KMS-11 (cell line): ENCODE results near the gene WASL.
"Not testable (repeated sequence)": the region's sequence is repeated elsewhere in the genome, so short reads cannot be mapped to it uniquely, and the experiment has no call there.

ENCODE experiments used
- H2AFZ ChIP-seq: fragments of 200-600 bp; sonication (generic); 2 replicates; pipeline ENCODE4 v1.6.1; 2016; ENCODE audit warnings: antibody characterized with exemption, mixed run types, low read depth
- H3K27ac ChIP-seq: fragments of 200-600 bp; sonication (generic); 2 replicates; pipeline ENCODE4 v1.6.1; 2016; ENCODE audit warnings: mild to moderate bottlenecking, mixed run types
- H3K27me3 ChIP-seq: fragments of 200-600 bp; sonication (generic); 2 replicates; pipeline ENCODE4 v1.6.1; 2017; ENCODE audit warnings: mild to moderate bottlenecking, low read depth, mixed run types, moderate library complexity; ENCODE audit not compliant: insufficient read depth
- H3K36me3 ChIP-seq: fragments of 200-600 bp; sonication (generic); 2 replicates; pipeline ENCODE4 v1.6.1; 2017; ENCODE audit warnings: mild to moderate bottlenecking, mixed run types; ENCODE audit not compliant: insufficient read depth
- H3K4me1 ChIP-seq: fragments of 200-600 bp; sonication (generic); 2 replicates; pipeline ENCODE4 v1.6.1; 2016; ENCODE audit warnings: mild to moderate bottlenecking, low read depth, mixed run types; ENCODE audit not compliant: poor library complexity, severe bottlenecking
- H3K4me2 ChIP-seq: fragments of 200-600 bp; sonication (generic); 2 replicates; pipeline ENCODE4 v1.7.0; 2016; ENCODE audit warnings: mild to moderate bottlenecking, mixed run types
- H3K4me3 ChIP-seq: fragments of 200-600 bp; sonication (generic); IDR thresholded peaks from 2 replicates; pipeline ENCODE4 v1.6.1; 2017; ENCODE audit warnings: low read depth, low read length, mixed read lengths; ENCODE audit not compliant: insufficient read depth
- H3K79me2 ChIP-seq: fragments of 200-600 bp; sonication (generic); 2 replicates; pipeline ENCODE4 v1.6.1; 2016; ENCODE audit warnings: low read depth, mixed run types; ENCODE audit not compliant: insufficient read depth
- H3K9ac ChIP-seq: fragments of 200-600 bp; sonication (generic); 2 replicates; pipeline ENCODE4 v1.6.1; 2016; ENCODE audit warnings: mild to moderate bottlenecking, mixed run types
- H4K20me1 ChIP-seq: fragments of 200-600 bp; sonication (generic); 2 replicates; pipeline ENCODE4 v1.6.1; 2016; ENCODE audit warnings: mild to moderate bottlenecking, mixed run types; ENCODE audit not compliant: insufficient read depth
- CTCF ChIP-seq: fragments of 200-600 bp; sonication (generic); conservative IDR thresholded peaks from 2 replicates; pipeline ENCODE4 v1.6.1; 2017; ENCODE audit warnings: low read depth, mild to moderate bottlenecking, antibody characterized with exemption, low read length, moderate library complexity, mixed read lengths

Gene WASL

GRCh38 chr7:123782071-123782798 lies 33.4 kb upstream of the WASL start:
- H2AFZ ChIP-seq, result no peak overlapping the region
- no peak for TF ChIP-seq CTCF
- H3K4me2 ChIP-seq, result no peak overlapping the region
- H3K27me3 ChIP-seq, result no peaks in the 10 kb centered on the region
- H3K9ac ChIP-seq, result no peak overlapping the region
- H3K27ac ChIP-seq, result no peak overlapping the region
- H3K4me1 ChIP-seq, result no peaks in the 10 kb centered on the region
- no peak overlapping the region for H3K4me3 ChIP-seq
- no peaks in the 10 kb centered on the region for H3K36me3 ChIP-seq
- H3K79me2 ChIP-seq, result no peaks in the 10 kb centered on the region
- H4K20me1 ChIP-seq, result no peaks in the 10 kb centered on the region

- H3K36me3 ChIP-seq, H3K4me1 ChIP-seq, H3K4me3 ChIP-seq, H2AFZ ChIP-seq, H3K27ac ChIP-seq, H3K4me2 ChIP-seq, H3K27me3 ChIP-seq, H3K9ac ChIP-seq, H3K79me2 ChIP-seq, H4K20me1 ChIP-seq: not testable (repeated sequence)
These were observed 31.7 kb upstream of the WASL start for GRCh38 chr7:123780472-123780871.

GRCh38 chr7:123774496-123774895 lies 25.7 kb upstream of the WASL start:
- no peaks in the 10 kb centered on the region for H4K20me1 ChIP-seq

GRCh38 chr7:123773481-123773880 lies 24.7 kb upstream of the WASL start:
- Histone ChIP-seq H3K27ac (no peak overlapping the region), H3K27me3 (no peaks in the 10 kb centered on the region)
- TF ChIP-seq CTCF, result no peak

More at GRCh38 chr7:123774496-123774895, 25.7 kb upstream of the WASL start:
- H3K79me2 ChIP-seq, result no peaks in the 10 kb centered on the region
- no peaks in the 10 kb centered on the region for H3K27me3 ChIP-seq
- H3K36me3 ChIP-seq, result no peaks in the 10 kb centered on the region
- H3K9ac ChIP-seq, result no peak overlapping the region
- H3K4me1 ChIP-seq, result no peaks in the 10 kb centered on the region
- TF ChIP-seq CTCF, result no peak
- H3K4me3 ChIP-seq, result no peak overlapping the region
- H3K4me2 ChIP-seq, result no peak overlapping the region
- H2AFZ ChIP-seq, result no peak overlapping the region
- no peak overlapping the region for H3K27ac ChIP-seq

GRCh38 chr7:123772652-123773051 lies 23.8 kb upstream of the WASL start:
- H2AFZ ChIP-seq, result no peak overlapping the region
- H3K4me3 ChIP-seq, result no peak overlapping the region
- H3K4me2 ChIP-seq, result no peak overlapping the region
- no peaks in the 10 kb centered on the region for H3K79me2 ChIP-seq
- H3K27me3 ChIP-seq, result no peaks in the 10 kb centered on the region
- H3K27ac ChIP-seq, result no peak overlapping the region
- H4K20me1 ChIP-seq, result no peaks in the 10 kb centered on the region
- no peak for TF ChIP-seq CTCF
- no peaks in the 10 kb centered on the region for H3K4me1 ChIP-seq
- H3K36me3 ChIP-seq, result no peaks in the 10 kb centered on the region
- no peak overlapping the region for H3K9ac ChIP-seq

More at GRCh38 chr7:123773481-123773880, 24.7 kb upstream of the WASL start:
- Histone ChIP-seq H3K4me1 (no peaks in the 10 kb centered on the region), H3K36me3 (no peaks in the 10 kb centered on the region), H3K9ac (no peak overlapping the region), H3K4me2 (no peak overlapping the region), H2AFZ (no peak overlapping the region), H3K4me3 (no peak overlapping the region), H4K20me1 (no peaks in the 10 kb centered on the region), H3K79me2 (no peaks in the 10 kb centered on the region)
